A549 treated with Hydrocortisone at 1 μM for 4 hours (cell line): Measurements from ENCODE around the gene BPIFA2. TPM values are rescaled to one million over a fixed set of nuclear protein-coding genes. Genes with fewer than 3 reads are reported as not detected.

Experiments
- total RNA-seq: library from RNA; stranded (reverse); fragments of 200-300 nt; extraction: Qiagen RNA extraction; gene quantifications from 5 replicates; pipeline ENCODE4 v1.2.3, GENCODE V29; 2022

BPIFA2 gene
- total RNA-seq: 0.08 to 0.12 TPM (median 0.09 TPM) in 3 of 5 replicates, not detected in the others

GRCh38 chr20:33167859-33168258 is at the start of gene BPIFA2:
BPIFA2 (plus strand) TSS chr20:33168159; CDS start chr20:33169146, 987 bp downstream.

DNA sequence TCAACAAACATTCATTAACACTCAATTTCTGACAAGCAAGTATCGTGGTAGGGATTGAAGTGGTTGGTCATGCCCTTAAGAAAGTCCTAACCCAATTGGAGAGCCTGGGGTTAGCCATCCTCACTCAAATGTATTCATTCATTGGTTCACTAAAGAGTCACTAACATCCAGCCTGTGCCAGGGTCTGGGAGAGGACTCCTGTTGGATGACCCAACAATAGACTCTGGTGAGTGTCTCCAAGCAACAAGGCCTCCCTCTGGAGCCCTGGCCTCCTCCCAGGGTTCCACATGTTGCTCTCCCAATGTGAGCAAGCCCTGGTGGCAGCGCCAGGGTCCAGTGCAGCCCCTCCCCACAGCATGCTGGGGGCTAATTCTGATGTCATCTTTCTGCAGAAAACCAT is 49.1 kb downstream of the BPIFA2 start, which contains the start of gene BPIFA3:
TSS of gene BPIFA3 (plus strand) at position 301 of the 400 bp plus-strand sequence. CDS start 185 bp downstream, outside the sequence.

Other genes with a start within 250 kb of the BPIFA2 start
- gene SUN5, start 163.7 kb upstream of the BPIFA2 start, total RNA-seq: not detected in 5 replicates
- gene BPIFB2, start 160.5 kb upstream of the BPIFA2 start, total RNA-seq: not detected in 5 replicates
- gene BPIFB6, start 136.5 kb upstream of the BPIFA2 start, total RNA-seq: not detected in 5 replicates
- not detected in 5 replicates for gene BPIFB3, start 114.3 kb upstream of the BPIFA2 start, total RNA-seq
- gene BPIFB4, start 88.5 kb upstream of the BPIFA2 start, total RNA-seq: not detected in 5 replicates
- not detected in 5 replicates for gene BPIFA3, start 49.2 kb downstream of the BPIFA2 start, total RNA-seq
- not detected in 5 replicates for gene BPIFA1, start 67.8 kb downstream of the BPIFA2 start, total RNA-seq
- gene BPIFB1, start 115.1 kb downstream of the BPIFA2 start, total RNA-seq: 0.06 to 0.17 TPM (median 0.12 TPM) in 4 of 5 replicates, not detected in the other
- gene CDK5RAP1, start 233.4 kb downstream of the BPIFA2 start, total RNA-seq: 30.6 to 34.8 TPM (median 32.0 TPM) in 5 replicates